A549 (cell line): ENCODE data around the gene OPN1SW. TPM values are rescaled to one million over a fixed set of nuclear protein-coding genes. Genes with fewer than 3 reads are reported as not detected.

Experiments
- ATAC-seq, 2 experiments: fragments of 200-7000 bp in 1 of 2; fragments of >200 bp in 1 of 2; cut with Nextera tagmentation in 1 of 2; cut with Tn5 transposase in 1 of 2; 3 replicates each; pipeline versions ENCODE4 v1.8.0 to v1.9.1; 2018 to 2020; ENCODE audit warnings: mild to moderate bottlenecking in 1 of 2, moderate library complexity in 1 of 2
- CTCF ChIA-PET: fragments of 300-600 bp; sonication (Branson Sonifier 250); formaldehyde crosslinking; extraction: SDS; loops from one replicate; lab custom pipeline; 2021; ENCODE audit warnings: antibody characterized with exemption, inconsistent platforms; lab: Yijun Ruan, JAX
- POLR2A ChIA-PET: fragments of 350-600 bp; formaldehyde crosslinking; extraction: SDS; loops from one replicate; lab custom pipeline; 2021; ENCODE audit warnings: antibody characterized with exemption, inconsistent platforms; lab: Yijun Ruan, JAX
- DNase-seq, 2 experiments: peaks; one replicate each; pipeline versions ENCODE4 v3.0.0 to v3.0.0-alpha.2; 2011 to 2016; ENCODE audit warnings: low read depth in 1 of 2, low spot score in 1 of 2
- FAIRE-seq: peaks from 2 replicates; lab custom pipeline; 2011; peaks lifted over from hg19 to GRCh38; lab: Jason Lieb, UNC
- H3K27ac ChIP-seq, 2 experiments: fragments of >200 bp; sonication (Bioruptor Twin); formaldehyde crosslinking; 3 replicates each; pipeline ENCODE4 v1.5.1; 2016 to 2017
- H3K4me1 ChIP-seq: fragments of >200 bp; sonication (Bioruptor Twin); formaldehyde crosslinking; 3 replicates; pipeline ENCODE4 v1.6.1; 2016
- H3K4me2 ChIP-seq: fragments of >200 bp; sonication (Bioruptor Twin); formaldehyde crosslinking; 3 replicates; pipeline ENCODE4 v1.6.1; 2016
- H3K4me3 ChIP-seq: fragments of >200 bp; sonication (Bioruptor Twin); formaldehyde crosslinking; 3 replicates; pipeline ENCODE4 v1.5.1; 2016
- H3K9me3 ChIP-seq: fragments of >200 bp; sonication (Bioruptor Twin); formaldehyde crosslinking; 3 replicates; pipeline ENCODE4 v1.6.1; 2016
- BHLHE40 ChIP-seq: IDR thresholded peaks from 2 replicates; pipeline ENCODE4 v1.6.1; 2012; ENCODE audit warnings: low read depth, low read length, inconsistent platforms
- CBX2 ChIP-seq: fragments of 200-600 bp; sonication (generic); IDR thresholded peaks from 2 replicates; pipeline ENCODE4 v1.6.1; 2016; ENCODE audit warnings: low read depth, mild to moderate bottlenecking, borderline replicate concordance
- EHF ChIP-seq: fragments of 250-450 bp; sonication (Bioruptor Pico); IDR thresholded peaks from 2 replicates; pipeline ENCODE4 v1.5.0; 2020; ENCODE audit warnings: mild to moderate bottlenecking
- ELK1 ChIP-seq: fragments of 150-350 bp; IDR thresholded peaks from 2 replicates; pipeline ENCODE4 v1.6.1; 2014; ENCODE audit warnings: low read depth, mild to moderate bottlenecking, low read length
- FOSB ChIP-seq: fragments of 250-450 bp; sonication (Bioruptor Pico); IDR thresholded peaks from 2 replicates; pipeline ENCODE4 v1.5.0; 2020; ENCODE audit warnings: mild to moderate bottlenecking, moderate library complexity
- FOSL2 ChIP-seq, 2 experiments: fragments of 450-650 bp in 1 of 2; fragments of >200 bp in 1 of 2; sonication (Bioruptor Twin) in 1 of 2; formaldehyde crosslinking; IDR thresholded peaks; 2 replicates each; pipeline versions ENCODE4 v1.5.0 to v1.6.1; 2016 to 2020; ENCODE audit warnings: mild to moderate bottlenecking in 1 of 2, moderate library complexity in 1 of 2
- FOXS1 ChIP-seq: fragments of 250-450 bp; sonication (Bioruptor Pico); IDR thresholded peaks from 2 replicates; pipeline ENCODE4 v1.5.0; 2020; ENCODE audit warnings: mild to moderate bottlenecking, moderate library complexity
- GATA3 ChIP-seq: IDR thresholded peaks from 2 replicates; pipeline ENCODE4 v1.6.1; 2012; ENCODE audit warnings: borderline replicate concordance
- HES2 ChIP-seq: fragments of >200 bp; sonication (Bioruptor Twin); formaldehyde crosslinking; IDR thresholded peaks from 2 replicates; pipeline ENCODE4 v1.6.1; 2016
- HMGXB4 ChIP-seq: fragments of 250-450 bp; sonication (Bioruptor Pico); IDR thresholded peaks from 2 replicates; pipeline ENCODE4 v1.5.0; 2021; ENCODE audit warnings: mild to moderate bottlenecking, moderate library complexity, borderline replicate concordance
- JUNB ChIP-seq: fragments of >200 bp; sonication (Bioruptor Twin); formaldehyde crosslinking; IDR thresholded peaks from 2 replicates; pipeline ENCODE4 v1.6.1; 2016
- KDM1A ChIP-seq: fragments of 200-600 bp; sonication (generic); IDR thresholded peaks from 2 replicates; pipeline ENCODE4 v1.6.1; 2016; ENCODE audit warnings: low read depth, mild to moderate bottlenecking
- MAX ChIP-seq: IDR thresholded peaks from 2 replicates; pipeline ENCODE4 v1.6.1; 2012
- NFE2L2 ChIP-seq: fragments of 150-350 bp; conservative IDR thresholded peaks from 2 replicates; pipeline ENCODE4 v1.6.1; 2014; ENCODE audit warnings: low read length
- POLR2AphosphoS2 ChIP-seq: conservative IDR thresholded peaks from 2 replicates; pipeline ENCODE4 v1.6.1; 2012; ENCODE audit warnings: low read length, improper control_type of control experiment, inconsistent platforms
- RAD21 ChIP-seq, 2 experiments: fragments of >200 bp in 1 of 2; sonication (Bioruptor Twin) in 1 of 2; formaldehyde crosslinking in 1 of 2; IDR thresholded peaks in 1 of 2; conservative IDR thresholded peaks in 1 of 2; 2 replicates in 1 of 2; 3 replicates in 1 of 2; pipeline ENCODE4 v1.6.1; 2012 to 2018; ENCODE audit warnings: inconsistent platforms in 1 of 2
- RNF2 ChIP-seq: fragments of 200-600 bp; sonication (generic); IDR thresholded peaks from 2 replicates; pipeline ENCODE4 v1.6.1; 2016; ENCODE audit warnings: low read depth, mild to moderate bottlenecking, antibody characterized with exemption, moderate library complexity, borderline replicate concordance
- SMC3 ChIP-seq: fragments of >200 bp; sonication (Bioruptor Twin); formaldehyde crosslinking; IDR thresholded peaks from 3 replicates; pipeline ENCODE4 v1.6.1; 2018; ENCODE audit warnings: inconsistent platforms
- SREBF2 ChIP-seq: fragments of 450-650 bp; IDR thresholded peaks from 2 replicates; pipeline ENCODE4 v1.6.1; 2014; ENCODE audit warnings: mild to moderate bottlenecking, moderate library complexity
- USF2 ChIP-seq: fragments of 450-650 bp; IDR thresholded peaks from 2 replicates; pipeline ENCODE4 v1.6.1; 2014; ENCODE audit warnings: antibody characterized with exemption
- ZNF302 ChIP-seq: fragments of 250-450 bp; sonication (Bioruptor Pico); IDR thresholded peaks from 2 replicates; pipeline ENCODE4 v1.9.0; 2021; ENCODE audit warnings: inconsistent platforms, mild to moderate bottlenecking, moderate library complexity
- ZSCAN20 ChIP-seq: fragments of 250-450 bp; sonication (Bioruptor Pico); IDR thresholded peaks from 2 replicates; pipeline ENCODE4 v1.8.0; 2022; ENCODE audit warnings: mild to moderate bottlenecking, moderate library complexity
- WGBS: methylation state at CpG from one replicate; pipeline ENCODE4 v1.1.6; 2017; ENCODE audit errors: missing lambda C conversion rate; 5-methylcytosine and 5-hydroxymethylcytosine counted together
- polyA plus RNA-seq, 4 experiments: library from polyadenylated mRNA; depleted of rRNA in 3 of 4; stranded (reverse); fragments of >200 nt; fragmentation: RNase III in 1 of 4; extraction: RNeasy Plus Mini Kit Qiagen cat#74134 plus additional on column Dnase treatment in 1 of 4; gene quantifications; 2 replicates in 3 of 4; 3 replicates in 1 of 4; pipeline ENCODE4 v1.2.3, GENCODE V29; 2011 to 2017

Gene OPN1SW
- polyA plus RNA-seq, 2 of the 4 experiments (the other 2 are of a cell fraction) = not detected

GRCh38 chr7:128729494-128729893 is 46.1 kb downstream of the OPN1SW start:
- POLR2A ChIA-PET = no interaction called here
- Histone ChIP-seq H3K4me2 (no peak overlapping the region), H3K4me3 (no peak overlapping the region), H3K27ac (no peak overlapping the region)
- no peak for FAIRE-seq
- TF ChIP-seq RNF2 (no peak), ELK1 (no peak), MAX (no peak), BHLHE40 (no peak), HES2 (no peak), POLR2AphosphoS2 (no peak), USF2 (no peak)
- TF ChIP-seq, all 56 proteins: peak for 0
- Histone ChIP-seq H3K4me1 (no peaks in the 10 kb centered on the region), H3K9me3 (no peaks in the 10 kb centered on the region)
- ATAC-seq (0 out of 6 replicates have a peak, but pooled peaks of 1 of the 2 experiments have one; percentile 45), DNase-seq (no peak)
- 68% methylated on average over 4 of the region's 4 CpGs for WGBS
- CTCF ChIA-PET = no interaction called here

GRCh38 chr7:128728598-128728997 is 47.0 kb downstream of the OPN1SW start:
- 44% methylated on average over 2 of the region's 2 CpGs for WGBS
- CTCF ChIA-PET = interaction anchor here (0.9 kb wide), 1 partner anchor 9 kb away, joined by 3 read pairs; no protein-coding TSS in a partner anchor
- H3K4me1 ChIP-seq = no peaks in the 10 kb centered on the region
- DNase-seq (no peak), ATAC-seq (no peak), FAIRE-seq (no peak)
- POLR2A ChIA-PET = no interaction called here
- no peaks in the 10 kb centered on the region for H3K9me3 ChIP-seq
- no peak overlapping the region for H3K4me3 ChIP-seq
- H3K4me2 ChIP-seq = no peak overlapping the region
- no peak overlapping the region for H3K27ac ChIP-seq
- TF ChIP-seq CBX2 (no peak), ZNF302 (CRISPR knock-in tag) (no peak), EHF (CRISPR knock-in tag) (no peak), FOSL2 (IDR thresholded peaks at IDR 0.05) (no peak), FOSL2 (CRISPR knock-in tag; IDR thresholded peaks at IDR 0.05) (0 out of 2 replicates have a peak, but pooled peaks have one; percentile 25), POLR2AphosphoS2 (no peak), MAX (no peak), RAD21 (conservative IDR thresholded peaks at IDR 0.05 in 1 of 2, IDR thresholded peaks at IDR 0.05 in 1 of 2) (no peak)

- 62% methylated on average over 4 of the region's 4 CpGs for WGBS
- ChIA-PET POLR2A (no interaction called here), CTCF (interaction anchor here (0.9 to 1.5 kb wide), 2 partner anchors 9 to 15 kb away, joined by 3 to 5 read pairs; no protein-coding TSS in a partner anchor)
- no peak for DNase-seq
- no peaks in the 10 kb centered on the region for H3K9me3 ChIP-seq
- H3K27ac ChIP-seq = no peak overlapping the region
- no peak for FAIRE-seq
- no peaks in the 10 kb centered on the region for H3K4me1 ChIP-seq
- H3K4me2 ChIP-seq = no peak overlapping the region
- TF ChIP-seq JUNB = no peak
- TF ChIP-seq HMGXB4 = no peak
- no peak for TF ChIP-seq SMC3
- TF ChIP-seq GATA3 = no peak
- no peak for TF ChIP-seq KDM1A
- TF ChIP-seq HES2 = no peak
- no peak for TF ChIP-seq SREBF2
- no peak for TF ChIP-seq FOXS1
- TF ChIP-seq POLR2AphosphoS2 = no peak
- no peak for TF ChIP-seq ZSCAN20 (CRISPR knock-in tag)
- TF ChIP-seq FOSB = no peak
- no peak for TF ChIP-seq NFE2L2
- H3K4me3 ChIP-seq = no peak overlapping the region
- ATAC-seq = no peak
These were observed 48.4 kb downstream of the OPN1SW start for GRCh38 chr7:128727239-128727638.
